NOMO-1 treated with DMSO at 0.1 percent for 48 hours (cell line): Measurements from ENCODE around the gene GIMAP2.
"Not testable (repeated sequence)": the region's sequence is repeated elsewhere in the genome, so short reads cannot be mapped to it uniquely, and the experiment has no call there.

ENCODE experiments used
- DNase-seq: peaks from one replicate; lab custom pipeline; 2025; ENCODE audit not compliant: unreplicated experiment; lab: John Stamatoyannopoulos, UW

The GIMAP2 gene

GRCh38 chr7:150685219-150686029 lies at the start of gene GIMAP2:
Gene GIMAP2 (plus strand): TSS chr7:150685706. CDS start chr7:150687060, 1,354 bp downstream.
- peak; percentile 53 for DNase-seq

DNA sequence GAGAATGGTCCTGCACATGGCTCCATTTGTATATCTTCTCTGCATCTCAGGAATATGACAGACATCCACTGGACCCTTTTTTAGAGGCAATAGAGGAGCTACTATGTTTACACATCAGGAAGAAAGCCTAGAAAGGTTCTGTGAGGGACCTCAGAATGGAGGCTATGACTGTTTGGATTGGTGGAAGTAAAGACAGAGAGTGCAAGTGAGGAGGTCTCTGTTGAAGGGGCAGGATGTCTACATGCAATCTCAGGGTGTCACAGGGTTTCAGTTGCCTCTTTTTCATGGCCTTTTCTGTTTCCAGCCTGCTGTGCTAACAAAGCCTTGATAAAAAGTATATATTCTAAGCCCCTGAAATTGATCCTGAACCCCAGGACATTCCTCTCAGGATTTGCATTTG lies 43.7 kb upstream of the GIMAP2 start:
- DNase-seq, result no peak

- DNase-seq, result no peak
Observed at GRCh38 chr7:150642926-150643325, 42.6 kb upstream of the GIMAP2 start.

DNA sequence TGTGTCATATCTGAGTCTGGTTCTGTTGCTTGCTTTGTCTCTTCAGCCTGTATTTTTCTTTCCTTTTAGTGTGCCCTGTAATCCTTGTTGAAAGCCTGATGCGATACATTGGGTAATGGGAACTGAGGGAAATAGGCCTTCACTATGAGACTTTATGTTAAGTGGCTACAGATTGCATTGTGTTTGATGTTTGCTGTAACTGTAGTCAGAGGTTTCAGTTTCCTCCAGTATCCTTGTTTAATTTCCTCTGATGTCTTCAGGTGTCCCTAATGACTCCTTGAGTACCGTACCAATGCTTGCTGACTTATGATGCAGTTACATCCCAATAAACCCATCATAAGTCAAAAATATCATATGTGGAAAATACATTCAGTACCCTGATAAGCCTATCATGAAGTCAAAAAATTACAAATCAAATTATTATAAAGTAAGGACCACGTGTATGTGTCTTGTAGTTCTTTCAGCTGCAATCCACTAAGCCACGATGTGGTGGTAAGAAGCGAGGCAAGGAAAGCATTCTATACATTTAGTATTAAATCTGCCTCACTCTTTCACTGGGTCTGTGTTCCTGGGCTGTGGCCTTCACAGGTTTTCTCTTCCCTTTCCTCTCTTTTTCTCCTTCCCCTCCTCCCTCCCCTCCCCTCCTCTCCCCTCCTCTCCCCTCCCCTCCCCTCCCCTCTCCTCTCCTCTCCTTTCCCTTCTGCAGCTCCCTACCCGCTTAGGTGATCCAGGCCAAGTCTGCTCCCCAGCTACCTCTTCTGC lies 40.1 kb upstream of the GIMAP2 start:
- DNase-seq, result no peak

GRCh38 chr7:150648353-150649079 lies 37.0 kb upstream of the GIMAP2 start:
- no peak for DNase-seq

DNA sequence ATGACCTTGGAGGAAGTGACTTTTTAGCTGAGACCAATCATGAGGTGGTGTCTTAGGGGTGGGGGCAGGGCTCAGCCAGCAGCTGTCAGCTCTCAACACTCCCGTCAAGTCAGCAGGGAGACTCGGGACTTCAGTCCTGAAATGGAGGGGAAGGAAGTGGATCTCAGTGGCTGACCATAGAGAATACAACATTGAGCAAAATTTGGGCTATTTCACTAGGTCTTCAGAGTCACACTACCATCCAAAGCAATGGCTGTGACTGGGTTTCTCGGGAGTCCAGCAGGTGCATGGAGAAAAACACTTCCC lies 36.5 kb upstream of the GIMAP2 start:
- no peak for DNase-seq

- DNase-seq, result no peak
Observed at GRCh38 chr7:150654692-150655091, 30.8 kb upstream of the GIMAP2 start.

- DNase-seq, result no peak
Observed at GRCh38 chr7:150656047-150656446, 29.5 kb upstream of the GIMAP2 start.

DNA sequence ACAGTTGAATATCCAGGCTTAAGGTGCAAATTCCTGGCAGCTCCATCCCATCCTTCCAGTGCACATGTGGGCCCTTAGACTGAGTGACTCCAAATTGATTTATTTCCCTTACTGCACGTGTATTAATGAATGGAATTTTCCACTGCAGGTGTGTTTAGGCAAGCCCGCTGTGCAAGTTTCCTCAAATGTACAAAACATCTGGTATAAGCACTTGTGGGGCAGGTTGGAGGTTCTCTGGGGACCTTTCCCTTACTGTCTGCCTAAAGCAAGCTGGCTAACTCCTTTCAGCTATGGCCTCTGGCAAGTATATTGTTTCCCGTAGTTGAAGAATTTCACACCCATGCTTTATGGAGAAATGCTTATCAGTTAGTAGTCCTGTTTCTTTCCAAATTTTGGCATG lies 28.0 kb upstream of the GIMAP2 start:
- DNase-seq, result no peak

- no peak for DNase-seq
Observed at GRCh38 chr7:150660939-150661613, 24.4 kb upstream of the GIMAP2 start.

GRCh38 chr7:150662821-150663220 lies 22.7 kb upstream of the GIMAP2 start:
- DNase-seq, result not testable (repeated sequence)

- DNase-seq, result no peak
Observed at GRCh38 chr7:150663802-150664494, 21.6 kb upstream of the GIMAP2 start.

DNA sequence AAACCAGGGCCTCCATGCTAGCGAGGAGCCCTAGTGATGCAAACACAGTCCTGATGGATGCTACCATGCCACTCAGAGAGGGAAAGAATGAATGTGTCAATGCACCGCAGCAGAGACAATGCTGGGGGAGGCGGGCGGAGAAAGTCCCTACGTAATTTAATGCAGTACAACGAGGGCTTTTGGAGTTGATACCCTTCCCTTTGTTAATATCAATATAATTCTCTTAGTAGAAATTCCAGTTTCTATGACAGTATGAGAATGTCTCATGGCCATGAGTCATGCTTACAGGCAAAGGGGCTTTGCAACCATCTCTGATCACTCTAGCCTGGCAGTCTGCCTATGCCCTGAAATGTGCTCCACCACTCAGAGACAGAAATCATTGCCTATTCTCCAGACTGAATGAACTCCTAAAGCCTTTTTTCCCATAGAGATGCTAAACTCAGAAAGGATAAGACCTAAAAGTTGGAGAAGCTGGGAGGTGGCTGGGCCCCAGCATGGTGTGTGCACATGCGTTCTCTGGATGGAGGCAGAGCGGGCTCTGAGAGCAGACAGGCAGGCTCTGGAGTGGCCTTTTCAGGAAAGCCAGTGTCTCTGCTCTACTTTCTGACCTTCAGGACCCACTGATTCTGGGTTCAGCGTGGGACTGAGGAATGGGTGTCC lies 20.3 kb upstream of the GIMAP2 start:
- no peak for DNase-seq

GRCh38 chr7:150665896-150666295 lies 19.6 kb upstream of the GIMAP2 start:
- no peak for DNase-seq

DNA sequence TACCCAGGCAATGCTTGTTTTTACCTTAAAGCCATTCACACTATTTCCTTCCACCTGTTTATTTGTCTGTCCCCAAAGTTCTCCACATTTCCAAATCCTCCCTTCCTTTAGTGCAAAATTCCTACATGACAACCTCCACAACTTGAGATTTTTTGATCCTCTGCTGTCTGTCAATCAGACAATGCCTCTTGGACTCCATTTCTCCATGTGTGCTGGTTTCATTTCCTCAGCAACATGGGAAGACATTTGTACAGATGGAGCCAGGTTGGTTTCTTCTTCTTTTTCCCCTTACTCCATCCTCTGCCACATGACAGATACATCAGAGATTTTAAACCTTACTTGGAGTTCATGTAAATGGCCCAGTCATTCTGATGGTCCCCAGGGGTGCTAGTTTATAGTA lies 19.1 kb upstream of the GIMAP2 start:
- DNase-seq, result no peak

DNA sequence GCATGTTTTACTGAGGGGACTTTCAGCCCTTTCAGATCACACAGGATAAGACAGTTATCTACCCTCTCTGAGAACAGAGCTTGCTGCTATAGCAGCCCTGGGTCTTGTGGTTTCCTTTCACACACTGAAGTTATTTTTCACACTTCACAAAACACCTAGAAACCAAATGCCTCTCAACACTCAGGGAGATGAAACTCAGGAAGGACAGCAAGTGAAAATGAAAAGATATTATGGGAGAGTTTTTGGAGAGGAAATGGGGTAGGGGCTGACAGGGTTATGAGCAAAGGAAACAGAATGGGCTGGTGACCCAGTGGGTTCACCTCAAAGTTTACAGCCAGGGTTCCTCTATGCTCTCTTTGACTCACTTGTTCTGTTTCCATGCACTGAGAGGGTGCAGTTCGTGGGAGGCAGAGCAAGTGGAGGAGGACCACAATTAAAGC lies 17.0 kb upstream of the GIMAP2 start:
- DNase-seq, result no peak

DNA sequence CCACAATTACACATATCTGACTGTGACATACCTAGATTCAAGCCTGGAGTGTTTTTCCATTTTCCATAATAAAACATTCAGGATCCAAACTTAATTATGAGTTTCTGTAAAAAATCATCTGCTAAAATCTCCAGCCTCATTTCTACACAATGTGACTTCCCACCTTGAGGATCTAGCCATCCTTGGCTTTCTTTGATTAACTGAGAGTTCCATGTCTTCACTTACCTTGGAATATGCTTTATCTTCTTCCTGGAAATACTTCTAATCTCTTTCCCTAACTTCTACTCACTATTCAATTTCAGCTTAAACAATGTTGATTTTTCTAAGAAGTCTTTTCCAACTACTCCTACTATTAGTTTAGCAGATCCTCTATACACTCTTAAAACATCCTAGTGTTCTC lies 16.5 kb upstream of the GIMAP2 start:
- DNase-seq, result no peak

DNA sequence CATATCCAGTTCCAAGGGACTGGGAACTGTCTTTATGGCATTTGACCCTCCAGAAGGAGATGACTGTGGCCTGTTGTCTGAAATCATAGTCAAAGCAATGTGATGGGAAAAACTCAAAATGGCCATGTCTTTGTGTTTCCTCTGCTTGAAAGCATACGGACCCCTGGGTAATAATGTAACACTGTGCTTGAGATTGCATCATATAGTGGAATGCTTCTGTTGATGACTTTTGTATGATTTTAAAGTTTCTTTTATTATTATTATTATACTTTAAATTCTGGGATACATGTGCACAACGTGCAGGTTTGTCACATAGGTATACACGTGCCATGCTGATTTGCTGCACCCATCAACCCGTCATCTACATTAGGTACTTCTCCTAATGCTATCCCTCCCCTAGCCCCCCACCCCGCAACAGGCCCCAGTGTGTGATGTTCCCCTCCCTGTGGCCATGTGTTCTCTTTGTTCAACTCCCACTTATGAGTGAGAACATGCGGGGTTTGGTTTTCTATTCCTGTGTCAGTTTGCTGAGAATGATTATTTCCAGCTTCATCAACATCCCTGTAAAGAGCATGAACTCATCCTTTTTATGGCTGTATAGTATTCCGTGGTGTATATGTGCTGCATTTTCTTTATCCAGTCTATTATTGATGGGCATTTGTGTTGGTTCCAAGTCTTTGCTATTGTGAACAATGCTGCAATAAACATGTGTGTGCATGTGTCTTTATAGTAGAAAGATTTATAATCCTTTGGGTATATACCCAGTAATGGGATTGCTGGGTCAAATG lies 13.5 kb upstream of the GIMAP2 start:
- not testable (repeated sequence) for DNase-seq

GRCh38 chr7:150675714-150676113 lies 9.8 kb upstream of the GIMAP2 start:
- no peak for DNase-seq
